Hepatic stellate cell (primary cell): ENCODE measurements around the gene CLMP.
A peak's percentile ranks its signal among the peaks of the same experiment; 100 is the strongest.
"Not testable (repeated sequence)": the region's sequence is repeated elsewhere in the genome, so short reads cannot be mapped to it uniquely, and the experiment has no call there.

ENCODE experiments used
- DNase-seq: peaks from one replicate; pipeline ENCODE4 v3.0.0; 2011; ENCODE audit warnings: low spot score

CLMP gene

DNA sequence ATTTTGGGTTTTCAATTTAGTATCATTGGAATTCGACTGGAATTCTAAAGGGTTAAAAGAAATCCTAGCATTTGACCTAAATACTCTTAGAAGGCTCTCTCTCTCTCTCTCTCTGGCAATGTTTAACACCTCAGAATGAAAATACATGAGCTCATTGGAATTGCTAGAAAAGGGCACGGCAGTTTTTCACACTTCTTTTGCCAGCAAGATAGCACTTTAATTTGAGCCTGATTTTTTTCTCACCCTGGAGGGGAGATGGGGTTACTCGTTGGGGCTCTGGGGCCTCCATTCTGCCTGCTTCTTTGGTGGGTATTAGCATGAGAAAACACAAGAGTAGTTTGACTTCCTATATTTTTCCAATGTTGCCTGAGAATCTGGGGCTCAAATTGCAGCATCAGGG lies 22.8 kb upstream of the CLMP start:
- no peak for DNase-seq

DNA sequence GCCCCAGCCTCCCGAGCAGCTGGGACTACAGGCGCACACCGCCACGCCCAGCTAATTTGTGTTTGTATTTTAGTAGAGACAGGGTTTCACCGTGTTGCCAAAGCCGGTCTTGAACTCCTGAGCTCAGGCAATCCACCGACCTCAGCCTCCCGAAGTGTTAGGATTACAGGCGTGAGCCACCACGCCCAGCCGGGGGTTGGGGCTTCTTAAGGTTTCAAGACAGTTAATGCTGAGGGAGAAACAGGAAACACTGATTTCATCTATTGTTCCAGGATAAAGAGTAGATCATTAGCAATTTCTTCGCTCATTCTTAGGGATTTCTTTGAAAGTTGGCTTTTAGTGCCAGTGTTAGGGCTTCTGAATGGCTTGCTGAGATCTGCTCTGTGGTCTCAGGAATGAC lies 21.2 kb upstream of the CLMP start:
- no peak for DNase-seq

GRCh38 chr11:123214940-123215339 lies 19.9 kb upstream of the CLMP start:
- DNase-seq: no peak

DNA sequence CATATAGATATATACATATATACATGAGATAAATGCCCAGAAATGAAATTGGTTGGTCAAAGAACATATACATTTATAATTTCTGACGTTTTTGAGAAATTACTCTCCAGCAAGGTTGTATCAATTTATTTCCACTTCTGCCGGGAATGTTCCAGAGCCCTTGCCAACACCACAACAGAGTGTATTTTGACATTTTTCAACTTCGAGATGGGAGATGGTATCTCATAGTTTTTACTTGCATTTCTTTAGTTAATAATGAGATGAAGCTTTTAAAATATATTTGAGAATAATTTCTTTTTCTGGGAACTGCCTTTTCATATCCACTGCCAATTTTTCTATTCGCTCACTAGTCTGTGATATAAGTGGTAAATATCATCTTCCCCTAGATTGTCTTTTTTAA lies 19.3 kb upstream of the CLMP start:
- no peak for DNase-seq

DNA sequence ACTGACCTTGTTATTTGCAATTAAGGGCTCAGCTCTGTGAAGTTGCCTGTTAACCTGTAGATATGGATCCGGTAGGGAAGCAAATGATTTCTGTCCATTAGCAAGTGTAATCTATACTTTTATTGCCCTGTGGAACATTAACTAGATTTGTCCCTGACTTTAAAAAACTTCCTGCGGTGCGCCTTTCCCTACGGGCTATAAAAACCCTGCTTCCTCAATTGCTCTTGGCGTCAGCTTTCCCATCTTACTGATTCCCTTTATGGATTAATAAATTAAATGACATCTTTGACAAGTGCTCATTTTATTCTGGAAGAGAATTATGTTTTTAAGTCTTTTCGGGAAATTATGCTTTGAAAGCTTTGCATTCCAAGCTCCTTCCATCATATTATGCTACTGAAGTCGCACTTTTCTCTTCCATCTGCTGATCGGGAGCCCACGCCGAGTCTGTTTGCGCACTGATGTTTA lies 18.3 kb upstream of the CLMP start:
- DNase-seq: no peak

- DNase-seq: no peak
These were observed 17.4 kb upstream of the CLMP start for GRCh38 chr11:123212406-123212805.

- DNase-seq: no peak
These were observed 16.9 kb upstream of the CLMP start for GRCh38 chr11:123211981-123212380.

- no peak for DNase-seq
These were observed 16.3 kb upstream of the CLMP start for GRCh38 chr11:123211149-123211852.

GRCh38 chr11:123209591-123209990 lies 14.5 kb upstream of the CLMP start:
- no peak for DNase-seq

DNA sequence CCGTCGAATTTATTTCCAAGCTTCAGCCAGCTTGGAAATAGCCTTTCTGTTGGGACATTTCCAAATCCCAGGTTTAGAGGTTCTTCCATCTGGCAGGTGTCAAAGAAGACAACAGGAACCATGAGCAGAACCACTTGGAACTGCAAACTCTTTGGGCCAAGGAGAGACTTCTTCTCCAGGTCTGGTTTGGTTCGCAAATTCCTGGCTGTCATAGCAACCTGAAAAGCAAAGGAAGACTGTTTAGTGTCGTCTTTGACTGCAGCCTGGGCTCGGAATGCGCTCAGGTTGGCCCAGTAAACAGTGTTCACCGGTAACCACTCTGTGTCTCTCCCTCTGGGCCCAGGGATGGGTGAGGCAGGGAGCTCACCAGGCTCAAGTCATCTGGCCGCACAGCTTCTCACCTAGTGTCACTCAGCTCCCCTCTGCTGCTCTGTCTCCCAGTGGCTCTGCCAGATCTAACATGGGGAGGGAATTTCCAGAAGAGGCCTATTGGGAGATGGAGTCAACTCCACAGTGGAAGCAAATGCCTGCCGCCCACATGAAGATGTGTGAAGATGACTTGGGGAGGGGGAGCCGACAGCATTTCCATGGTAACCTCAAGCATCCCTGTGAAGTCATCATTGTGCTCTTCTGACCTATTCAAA lies 11.9 kb upstream of the CLMP start:
- no peak for DNase-seq

GRCh38 chr11:123206055-123206454 lies 11.0 kb upstream of the CLMP start:
- DNase-seq: not testable (repeated sequence)

DNA sequence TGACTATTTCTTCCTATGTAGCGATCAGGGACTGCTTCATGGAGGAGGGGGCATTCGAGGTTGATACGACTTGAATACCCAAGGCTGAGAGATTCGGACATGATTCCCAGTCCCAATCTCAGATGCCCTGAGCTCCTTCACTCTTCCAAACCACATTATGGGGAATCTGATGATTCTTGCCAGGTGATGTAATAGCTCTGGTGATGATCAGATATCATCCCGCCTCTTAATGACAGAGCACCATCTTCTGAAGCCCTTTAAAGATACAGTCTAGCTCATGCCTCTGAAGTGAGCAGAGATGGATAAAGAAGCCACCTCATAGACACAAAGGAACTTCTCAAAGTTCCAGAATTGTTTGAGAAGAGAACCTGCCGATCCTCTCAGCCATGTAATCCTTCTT lies 8.9 kb upstream of the CLMP start:
- DNase-seq: no peak

- no peak for DNase-seq
These were observed 8.4 kb upstream of the CLMP start for GRCh38 chr11:123203471-123203870.

DNA sequence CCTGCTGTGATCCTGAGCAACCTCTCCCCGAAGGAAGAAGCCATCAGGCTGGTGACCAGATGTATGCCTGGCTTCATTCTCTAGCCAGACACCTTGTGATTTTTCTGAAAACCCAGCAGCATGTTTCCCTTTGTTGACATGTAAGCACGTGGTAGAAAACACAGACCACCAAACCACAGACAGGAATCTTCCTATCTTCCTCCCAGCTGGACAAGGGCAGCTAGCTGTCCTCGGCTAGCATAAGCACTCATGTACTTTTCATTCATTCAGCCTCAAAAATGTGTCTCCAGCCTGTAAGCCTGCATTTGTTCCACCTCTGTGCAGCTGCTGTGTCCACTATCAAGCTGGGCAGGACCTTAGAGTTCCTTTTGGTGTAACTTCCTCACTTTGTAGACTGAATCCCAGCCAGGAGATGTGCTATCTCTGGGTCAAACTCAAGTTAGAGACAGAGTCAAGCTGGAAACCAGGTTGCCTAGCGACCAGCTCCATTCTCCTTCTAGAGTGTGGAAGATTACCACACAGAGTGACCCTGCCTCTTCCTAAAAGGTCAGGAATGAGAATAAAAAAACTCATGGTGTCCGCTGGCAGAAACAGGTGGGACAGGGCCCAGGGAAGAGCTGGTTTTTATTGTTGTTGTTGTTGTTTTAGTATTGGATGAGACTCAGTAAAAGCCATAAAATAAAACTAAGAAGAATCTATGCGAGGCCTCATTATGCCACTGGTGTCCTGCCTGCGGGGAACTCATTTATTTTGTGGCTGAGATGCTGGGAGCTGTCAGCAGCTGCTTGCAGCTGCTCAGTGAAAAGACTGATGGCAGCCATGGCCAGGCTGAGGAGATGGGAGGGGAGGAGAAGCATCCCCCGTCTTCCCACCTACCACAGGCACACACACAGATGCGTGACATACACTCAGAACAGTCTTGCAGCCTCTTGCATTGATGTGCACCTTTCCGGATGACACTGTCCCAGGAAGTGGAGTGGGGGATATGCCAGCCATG lies 7.4 kb upstream of the CLMP start:
- DNase-seq: no peak

GRCh38 chr11:123200264-123200663 lies 5.2 kb upstream of the CLMP start:
- DNase-seq: no peak

GRCh38 chr11:123197711-123198110 lies 2.7 kb upstream of the CLMP start:
- DNase-seq: no peak

DNA sequence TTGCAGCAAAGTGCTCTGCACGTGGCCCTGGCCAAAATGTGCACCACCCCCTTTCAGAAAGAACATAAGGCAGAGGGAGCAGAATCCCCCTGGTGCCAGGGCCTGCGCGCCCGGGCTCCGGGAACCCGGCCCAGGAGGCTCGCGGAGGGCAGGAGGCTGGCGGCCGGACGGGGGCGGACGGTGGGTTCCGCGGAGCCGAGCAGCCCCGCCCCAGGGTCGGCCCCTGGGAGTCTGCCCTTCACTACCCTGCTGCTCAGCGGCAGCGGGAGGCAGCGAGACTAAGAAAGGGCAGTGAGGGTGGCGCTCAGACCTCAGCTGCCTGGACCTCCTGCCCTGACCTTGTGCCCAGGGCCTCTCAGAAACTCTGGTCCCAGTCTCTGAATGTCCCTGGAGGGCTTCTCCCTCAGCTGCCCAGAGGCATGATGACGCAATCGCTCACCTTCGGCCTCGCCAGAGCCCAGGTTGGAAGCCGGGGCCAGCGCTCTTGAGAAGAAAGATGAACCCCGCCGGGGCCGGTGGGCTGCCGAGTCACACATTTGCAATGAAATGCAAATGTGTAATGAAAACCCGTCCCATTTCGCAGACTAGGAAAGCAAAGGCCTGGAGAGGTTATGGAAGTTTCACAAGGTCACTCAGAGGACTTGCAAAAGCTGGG lies 1.1 kb upstream of the CLMP start:
- DNase-seq: no peak

GRCh38 chr11:123194337-123195187 lies 486 bp downstream of the CLMP start:
- DNase-seq: peak; percentile 54

DNA sequence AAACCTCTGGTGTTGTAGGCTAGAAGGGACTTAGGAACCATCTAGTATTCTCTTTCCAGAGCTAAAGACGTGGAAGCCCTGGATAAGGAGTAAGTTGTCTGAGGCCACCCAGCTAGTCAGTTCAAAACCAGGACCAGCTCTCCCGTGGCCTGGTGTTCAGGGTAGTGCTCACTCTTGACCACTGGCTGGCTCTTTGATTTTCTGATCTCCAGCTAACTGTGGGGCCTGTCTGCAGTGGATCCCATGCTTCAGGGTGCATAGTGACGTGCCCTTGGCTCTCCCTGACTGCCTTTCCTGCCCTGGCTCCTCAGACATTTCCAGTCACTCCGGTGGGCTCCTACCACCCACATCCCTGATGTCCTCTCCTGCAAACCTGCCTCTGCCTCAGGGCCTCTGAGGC lies 1.3 kb downstream of the CLMP start:
- no peak for DNase-seq

DNA sequence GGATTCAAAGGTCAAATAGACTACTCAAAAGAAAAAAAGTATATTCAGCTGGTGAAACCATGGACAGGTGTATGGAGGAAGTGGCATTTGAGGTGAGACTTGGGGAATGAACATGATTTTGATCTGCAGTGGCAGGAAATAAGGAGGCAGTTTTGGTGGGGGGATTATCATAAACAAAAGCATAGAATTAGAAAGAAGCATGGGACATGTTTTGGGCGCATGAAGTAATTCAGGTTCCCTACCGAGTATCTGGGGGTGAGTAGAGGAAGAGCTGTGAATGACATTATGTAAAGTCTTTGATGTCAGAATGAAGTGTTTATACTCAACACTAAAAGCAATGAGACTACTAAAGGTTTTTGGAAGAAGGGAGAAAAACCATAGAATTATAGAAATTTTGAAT lies 3.1 kb downstream of the CLMP start:
- no peak for DNase-seq

- no peak for DNase-seq
These were observed 4.5 kb downstream of the CLMP start for GRCh38 chr11:123190518-123190917.
